GM13977 (cell line): Measurements from ENCODE around the gene RTL10.

ENCODE experiments used
- DNase-seq: peaks from one replicate; pipeline ENCODE4 v3.0.0; 2012; ENCODE audit warnings: low spot score
- CTCF ChIP-seq: IDR thresholded peaks from 2 replicates; pipeline ENCODE4 v1.5.1; 2012; ENCODE audit warnings: mild to moderate bottlenecking, control low read depth; ENCODE audit not compliant: insufficient read depth; ENCODE audit errors: extremely low read depth, missing control alignments
- in situ Hi-C: fragments of 300-500 bp; cut with MboI; formaldehyde crosslinking; loops from one replicate; pipeline ENCODE4 v1.12.0; 2022; ENCODE audit warnings: low sequenced_read_pairs, low pct_unique_long_range_greater_than_20kb, mixed read lengths, inconsistent platforms; ENCODE audit not compliant: unreplicated experiment

The RTL10 gene

GRCh38 chr22:19812910-19813309, 41.8 kb downstream of the RTL10 start:
- in situ Hi-C loops = no loop called here
- DNase-seq = no peak
- no peak for TF ChIP-seq CTCF

DNA sequence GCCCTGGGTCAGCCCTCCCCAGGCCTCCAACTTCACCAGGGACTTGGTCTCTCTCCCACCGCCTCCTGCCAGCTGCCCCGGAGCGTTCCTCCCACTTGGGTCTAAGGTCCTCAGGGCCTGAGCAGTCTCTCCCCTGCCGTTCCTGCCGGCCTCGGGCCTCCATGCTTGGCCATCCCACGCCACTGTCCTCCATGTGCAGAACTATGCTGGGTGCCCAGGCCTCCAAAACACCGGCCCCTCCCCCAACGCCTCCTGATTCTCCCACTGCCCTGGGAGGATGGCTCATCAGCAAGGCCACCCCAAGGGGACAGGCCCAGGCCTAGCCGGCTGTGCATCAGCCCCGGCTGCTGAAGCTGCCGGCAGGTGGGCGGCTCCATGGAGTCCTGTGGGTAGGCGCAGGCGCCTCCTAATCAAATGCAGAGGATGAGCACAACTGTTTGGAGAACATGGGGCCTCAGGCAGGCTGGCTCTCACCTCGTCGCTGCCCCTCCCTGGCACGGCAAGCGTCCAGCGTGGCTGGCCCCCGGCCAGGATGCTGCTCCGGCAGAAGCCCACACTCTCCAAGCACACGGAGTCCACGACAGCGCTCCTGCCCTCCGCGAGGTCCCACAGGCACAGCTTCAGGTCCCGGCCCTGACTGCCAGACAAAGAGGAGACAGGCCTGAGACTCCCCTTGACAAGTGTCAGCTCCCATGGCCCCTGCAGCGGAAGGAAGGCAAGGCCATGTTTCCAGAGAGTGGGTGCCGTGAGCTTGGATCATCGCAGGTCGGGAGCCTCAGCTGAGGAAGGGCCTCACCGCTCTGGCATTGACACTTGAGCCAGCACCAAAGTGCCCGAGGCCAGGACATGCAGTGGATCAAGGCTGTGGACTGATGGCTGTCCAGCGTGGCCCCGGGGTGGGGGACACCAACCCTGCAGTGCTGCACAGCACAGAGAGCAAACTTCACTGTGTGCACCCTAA, 42.6 kb downstream of the RTL10 start:
- DNase-seq = no peak
- TF ChIP-seq CTCF = no peak
- in situ Hi-C loops = no loop called here

- in situ Hi-C loops = no loop called here
- TF ChIP-seq CTCF = no peak
- DNase-seq = no peak
Measured at GRCh38 chr22:19811211-19811621, 43.5 kb downstream of the RTL10 start.

DNA sequence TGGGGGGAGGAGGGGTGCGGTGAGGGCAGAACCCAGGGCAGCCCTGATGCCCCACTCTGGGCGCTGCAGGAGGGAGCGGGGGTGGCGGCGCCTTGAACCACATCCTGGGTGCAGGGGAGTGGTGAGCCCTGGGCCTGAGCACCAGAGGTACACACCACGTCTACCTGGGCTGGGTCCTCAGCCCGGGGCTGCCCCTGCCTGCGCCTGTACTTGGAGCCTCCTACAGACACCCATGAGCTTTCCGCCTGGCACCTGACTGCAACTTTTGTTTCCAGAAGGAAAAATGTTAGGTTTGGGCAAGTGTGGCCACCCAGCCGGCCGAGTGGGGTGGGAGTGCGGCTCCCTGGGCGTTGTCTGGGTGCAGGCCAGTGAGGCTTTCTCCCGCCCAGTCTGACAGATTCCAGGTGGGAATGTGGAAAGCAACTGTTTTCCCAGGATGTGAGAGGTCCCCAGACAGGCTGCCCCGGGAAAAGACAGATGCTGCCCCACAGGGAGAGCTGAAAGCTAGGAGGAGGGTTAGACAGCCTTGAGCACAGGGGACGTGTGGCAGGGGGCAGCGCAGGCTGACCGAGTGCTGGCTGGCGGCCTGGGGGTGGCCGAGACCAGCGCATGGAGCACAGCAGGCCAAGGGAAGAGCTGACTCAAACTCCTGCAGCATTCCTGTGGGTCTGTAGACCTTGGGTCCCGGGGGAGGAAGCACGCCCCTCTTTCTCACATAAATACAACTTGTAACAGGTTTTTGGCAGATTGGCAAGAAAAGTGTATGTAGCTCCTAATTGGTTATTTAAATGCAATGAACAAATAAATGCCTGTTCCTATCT, 44.1 kb downstream of the RTL10 start:
- in situ Hi-C loops = no loop called here
- TF ChIP-seq CTCF = no peak
- DNase-seq = no peak

DNA sequence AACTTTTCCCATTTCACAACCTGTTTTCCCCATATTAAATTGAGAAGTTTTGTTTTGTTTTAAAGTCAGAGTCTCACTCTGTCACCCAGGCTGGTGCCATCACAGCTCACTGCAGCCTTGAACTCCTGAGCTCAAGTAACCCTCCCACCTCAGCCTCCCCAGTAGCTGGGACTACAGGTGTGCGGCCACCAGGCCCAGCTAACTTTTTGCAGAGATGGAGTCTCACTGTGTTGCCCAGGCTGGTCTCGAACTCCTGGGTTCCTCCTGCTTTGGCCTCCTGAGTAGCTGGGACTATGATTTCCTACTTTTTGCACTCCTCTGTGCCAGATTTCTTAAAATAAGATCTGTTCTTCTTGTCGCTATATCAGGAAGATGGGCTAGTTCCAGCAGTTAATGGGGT, 44.9 kb downstream of the RTL10 start:
- no peak for TF ChIP-seq CTCF
- in situ Hi-C loops = loop anchor here (10.0 kb wide), 1 partner anchor 85 kb away; no protein-coding TSS in a partner anchor
- DNase-seq = no peak

- no peak for TF ChIP-seq CTCF
- in situ Hi-C loops = loop anchor here (10.0 kb wide), 1 partner anchor 86 kb away; no protein-coding TSS in a partner anchor
- no peak for DNase-seq
Measured at GRCh38 chr22:19808873-19809478, 45.7 kb downstream of the RTL10 start.
